GM12874 (cell line): ENCODE results near the gene ADPGK.

ENCODE experiments used
- TF ChIP-seq, protein P1 (sequence below): IDR thresholded peaks from 2 replicates; pipeline ENCODE4 v1.5.1; 2011; ENCODE audit warnings: low read depth, mild to moderate bottlenecking, control low read depth, low read length, moderate library complexity; ENCODE audit not compliant: insufficient read depth

The ADPGK gene

DNA sequence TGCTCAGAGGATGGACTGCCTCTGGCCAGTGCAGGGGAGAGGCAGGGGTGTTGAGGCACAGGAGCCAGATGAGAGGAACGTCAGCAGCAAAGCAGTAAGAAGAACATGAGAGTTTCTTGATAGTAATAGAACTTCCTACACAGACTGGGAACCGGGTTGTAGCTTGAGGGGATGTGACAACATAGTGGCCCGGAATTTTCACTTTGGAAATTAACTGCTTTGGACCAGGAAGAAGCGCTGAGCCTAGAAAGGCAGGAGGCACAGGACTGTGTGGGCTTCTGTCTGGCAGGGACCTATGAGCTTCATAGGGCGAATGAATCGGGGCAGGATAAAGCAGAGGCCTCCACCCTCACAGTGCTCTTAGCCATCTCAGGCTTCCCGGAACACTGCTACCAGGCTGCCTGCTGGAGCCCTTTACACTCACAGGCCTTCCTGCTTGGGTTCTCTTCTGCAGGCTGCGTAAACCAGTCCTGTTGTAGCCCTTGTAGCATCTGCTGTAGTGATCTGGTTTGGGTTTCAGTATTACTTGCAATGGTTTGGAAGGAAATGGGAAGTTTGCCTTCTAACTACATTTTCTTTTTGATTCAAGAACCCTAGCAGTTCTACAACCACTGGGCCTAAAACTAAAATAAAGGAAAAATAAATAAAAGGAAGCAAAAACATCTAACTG is 3.3 kb upstream of the ADPGK start:
- TF ChIP-seq, protein P1, sequence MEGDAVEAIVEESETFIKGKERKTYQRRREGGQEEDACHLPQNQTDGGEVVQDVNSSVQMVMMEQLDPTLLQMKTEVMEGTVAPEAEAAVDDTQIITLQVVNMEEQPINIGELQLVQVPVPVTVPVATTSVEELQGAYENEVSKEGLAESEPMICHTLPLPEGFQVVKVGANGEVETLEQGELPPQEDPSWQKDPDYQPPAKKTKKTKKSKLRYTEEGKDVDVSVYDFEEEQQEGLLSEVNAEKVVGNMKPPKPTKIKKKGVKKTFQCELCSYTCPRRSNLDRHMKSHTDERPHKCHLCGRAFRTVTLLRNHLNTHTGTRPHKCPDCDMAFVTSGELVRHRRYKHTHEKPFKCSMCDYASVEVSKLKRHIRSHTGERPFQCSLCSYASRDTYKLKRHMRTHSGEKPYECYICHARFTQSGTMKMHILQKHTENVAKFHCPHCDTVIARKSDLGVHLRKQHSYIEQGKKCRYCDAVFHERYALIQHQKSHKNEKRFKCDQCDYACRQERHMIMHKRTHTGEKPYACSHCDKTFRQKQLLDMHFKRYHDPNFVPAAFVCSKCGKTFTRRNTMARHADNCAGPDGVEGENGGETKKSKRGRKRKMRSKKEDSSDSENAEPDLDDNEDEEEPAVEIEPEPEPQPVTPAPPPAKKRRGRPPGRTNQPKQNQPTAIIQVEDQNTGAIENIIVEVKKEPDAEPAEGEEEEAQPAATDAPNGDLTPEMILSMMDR = no peak

DNA sequence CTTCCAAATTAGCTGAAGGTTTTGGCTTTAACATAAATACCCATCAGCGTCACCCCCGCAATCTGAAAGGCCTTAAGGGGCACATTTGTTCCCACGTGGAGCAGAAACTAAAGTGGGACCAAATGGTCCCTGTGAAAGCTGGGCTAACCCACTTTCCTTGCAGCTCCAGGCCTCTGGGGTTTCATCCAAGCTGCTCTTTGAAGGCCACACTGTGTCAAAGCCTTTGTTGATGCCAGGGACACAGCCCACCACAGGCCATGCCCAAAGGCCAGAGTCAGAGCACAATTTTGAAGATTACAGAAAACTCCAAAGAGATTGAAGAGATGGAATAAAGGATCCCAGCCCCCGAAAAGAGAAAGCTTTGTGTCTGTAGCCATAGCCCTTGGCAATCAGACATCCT is 2.7 kb upstream of the ADPGK start:
- TF ChIP-seq, protein P1 = no peak

DNA sequence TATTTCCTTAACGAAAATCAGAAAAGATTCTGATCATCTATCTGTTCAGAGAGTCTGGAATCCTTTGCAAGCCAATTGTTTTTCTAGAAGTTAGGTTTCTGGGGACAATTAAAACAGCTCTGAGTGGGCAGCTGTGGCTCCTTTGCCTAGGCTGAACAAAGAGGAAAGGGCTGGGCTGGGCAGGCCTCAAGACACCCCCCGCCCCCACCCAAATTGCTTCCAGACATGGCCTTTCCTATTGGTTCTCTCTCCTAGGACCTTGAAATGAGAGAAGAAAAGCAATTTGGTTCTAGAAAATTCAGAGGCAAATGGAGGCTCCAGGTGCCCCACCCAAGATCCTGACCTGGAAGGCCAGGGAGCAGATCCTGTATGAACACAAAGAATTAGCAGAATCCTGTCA is 2.3 kb upstream of the ADPGK start:
- TF ChIP-seq, protein P1 = no peak

- TF ChIP-seq, protein P1 = no peak
Measured at GRCh38 chr15:72785432-72785831, 1.9 kb upstream of the ADPGK start.

DNA sequence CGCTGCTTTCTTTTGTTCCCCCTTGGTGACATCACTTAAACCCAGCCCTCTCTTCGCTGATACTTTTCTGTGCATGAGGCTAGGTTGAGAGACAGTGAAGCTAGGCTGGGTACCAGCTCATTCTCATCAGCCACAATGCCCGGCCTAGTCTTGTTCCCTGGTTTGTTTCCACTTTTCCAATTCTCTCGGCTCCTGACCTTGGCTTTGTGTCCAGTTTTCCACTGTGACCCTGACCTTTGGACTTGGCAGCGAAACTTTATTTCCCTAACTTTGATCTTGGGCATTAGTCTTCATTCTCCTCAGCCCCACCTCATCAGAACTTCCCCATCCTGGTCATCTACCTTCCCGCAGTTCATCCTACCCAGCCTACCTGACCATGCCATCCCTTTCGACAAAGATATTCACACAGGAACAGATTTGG is 908 bp upstream of the ADPGK start:
- TF ChIP-seq, protein P1 = no peak

GRCh38 chr15:72783004-72783639 is 436 bp downstream of the ADPGK start:
- TF ChIP-seq, protein P1 = no peak

GRCh38 chr15:72782274-72783003 is 1.1 kb downstream of the ADPGK start:
- TF ChIP-seq, protein P1 = no peak
